OCI-LY1 (cell line): ENCODE measurements around the gene BTN1A1.
"Not testable (repeated sequence)": the region's sequence is repeated elsewhere in the genome, so short reads cannot be mapped to it uniquely, and the experiment has no call there.

Experiments used
- H2AFZ ChIP-seq: fragments of 200-600 bp; sonication (generic), shearing (Covaris generic); 2 replicates; pipeline ENCODE4 v1.6.0; 2014; ENCODE audit warnings: antibody characterized with exemption, mild to moderate bottlenecking, low read length
- H3F3A ChIP-seq: fragments of 200-600 bp; sonication (generic), shearing (Covaris generic); 2 replicates; pipeline ENCODE4 v1.6.0; 2014; ENCODE audit warnings: mild to moderate bottlenecking, antibody characterized with exemption, low read length, moderate library complexity; ENCODE audit not compliant: insufficient read depth
- H3K27ac ChIP-seq: fragments of 200-600 bp; sonication (generic); 2 replicates; pipeline ENCODE4 v1.5.1; 2014; ENCODE audit warnings: low read length, mixed run types, mild to moderate bottlenecking, low read depth; ENCODE audit not compliant: poor library complexity, severe bottlenecking
- H3K27me3 ChIP-seq: fragments of 200-600 bp; sonication (generic); 2 replicates; pipeline ENCODE4 v1.6.0; 2014; ENCODE audit warnings: antibody characterized with exemption, mild to moderate bottlenecking, low read length, moderate library complexity; ENCODE audit not compliant: insufficient read depth
- H3K36me3 ChIP-seq: fragments of 200-600 bp; sonication (generic); 2 replicates; pipeline ENCODE4 v1.6.1; 2014; ENCODE audit warnings: mild to moderate bottlenecking, antibody characterized with exemption, low read length, moderate library complexity, mixed read lengths; ENCODE audit not compliant: insufficient read depth
- H3K4me1 ChIP-seq: fragments of 200-600 bp; sonication (generic); 2 replicates; pipeline ENCODE4 v1.5.1; 2014; ENCODE audit warnings: mild to moderate bottlenecking, low read length, moderate library complexity; ENCODE audit not compliant: insufficient read depth, severe bottlenecking
- H3K4me2 ChIP-seq: fragments of 200-600 bp; sonication (generic), shearing (Covaris generic); 2 replicates; pipeline ENCODE4 v1.6.1; 2014; ENCODE audit warnings: low read length
- H3K4me3 ChIP-seq: fragments of 200-600 bp; sonication (generic); 2 replicates; pipeline ENCODE4 v1.5.1; 2014; ENCODE audit warnings: low read length, low read depth, mild to moderate bottlenecking, mixed read lengths; ENCODE audit not compliant: poor library complexity, severe bottlenecking
- H3K79me2 ChIP-seq: fragments of 200-600 bp; shearing (Covaris generic); 2 replicates; pipeline ENCODE4 v1.6.1; 2016; ENCODE audit warnings: mixed run types, low read length, mixed read lengths; ENCODE audit not compliant: insufficient read depth
- H3K9ac ChIP-seq: fragments of 200-600 bp; sonication (generic), shearing (Covaris generic); 2 replicates; pipeline ENCODE4 v1.6.1; 2014; ENCODE audit warnings: mild to moderate bottlenecking, low read length, mixed read lengths
- H3K9me2 ChIP-seq: fragments of 200-600 bp; sonication (generic), shearing (Covaris generic); 2 replicates; pipeline ENCODE4 v1.6.1; 2014; ENCODE audit warnings: low read depth, mild to moderate bottlenecking, low read length, mixed read lengths
- H3K9me3 ChIP-seq: fragments of 200-600 bp; shearing (Covaris generic); 2 replicates; pipeline ENCODE4 v1.6.1; 2014; ENCODE audit warnings: low read length, mixed read lengths
- H4K20me1 ChIP-seq: fragments of 200-600 bp; sonication (generic), shearing (Covaris generic); 2 replicates; pipeline ENCODE4 v1.6.0; 2016; ENCODE audit warnings: mild to moderate bottlenecking, low read length; ENCODE audit not compliant: insufficient read depth
- EZH2 ChIP-seq: fragments of 200-600 bp; sonication (generic), shearing (Covaris generic); IDR thresholded peaks from 2 replicates; pipeline ENCODE4 v1.8.0; 2017; ENCODE audit warnings: borderline replicate concordance, mixed run types, mild to moderate bottlenecking, antibody characterized with exemption, low read length, moderate library complexity, mixed read lengths
- TF ChIP-seq, protein P1 (sequence below): fragments of 200-600 bp; sonication (generic), shearing (Covaris generic); IDR thresholded peaks from 2 replicates; pipeline ENCODE4 v1.5.1; 2017; ENCODE audit warnings: mild to moderate bottlenecking, antibody characterized with exemption, low read length, moderate library complexity, mixed read lengths

BTN1A1 gene

DNA sequence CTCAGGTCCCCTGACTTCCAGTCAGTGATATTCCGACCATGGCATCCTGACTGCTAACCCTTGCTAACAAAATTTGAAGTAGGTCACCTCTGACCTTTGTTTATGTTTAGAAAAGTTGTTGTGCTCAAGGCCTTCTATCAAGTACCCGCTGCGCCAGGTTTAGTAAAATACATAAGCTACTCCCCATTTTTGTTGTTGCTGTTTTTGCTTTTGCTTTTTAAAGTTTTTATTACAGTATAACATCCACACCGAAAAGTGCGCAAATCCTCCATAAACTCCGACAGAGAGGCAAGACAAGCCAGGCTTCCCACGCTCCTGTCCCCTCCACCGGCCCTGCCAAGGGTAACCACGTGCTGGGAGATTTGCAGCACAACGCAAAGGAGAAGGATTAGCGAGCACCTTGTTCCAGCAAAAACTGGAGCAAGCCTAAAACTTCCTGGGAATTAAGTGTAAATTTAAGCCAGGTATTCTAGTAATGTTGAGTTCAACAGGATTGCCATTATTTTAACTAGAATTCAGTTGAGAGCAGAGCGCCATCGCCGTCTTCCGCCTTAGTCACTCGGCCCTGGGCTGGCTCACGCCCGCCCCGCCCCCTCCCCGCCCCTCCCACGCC lies 20.2 kb downstream of the BTN1A1 start:
- Histone ChIP-seq H3K4me3 (peak overlapping the region; percentile 58), H3K9me3 (no peaks in the 10 kb centered on the region), H4K20me1 (no peaks in the 10 kb centered on the region), H3K9ac (peak overlapping the region; percentile 70), H3K27ac (peak overlapping the region; percentile 83), H3F3A (no peaks in the 10 kb centered on the region), H2AFZ (no peak overlapping the region), H3K36me3 (no peaks in the 10 kb centered on the region), H3K4me1 (peaks cover 44% of the 10 kb centered on the region), H3K79me2 (no peaks in the 10 kb centered on the region), H3K9me2 (no peaks in the 10 kb centered on the region), H3K4me2 (peak overlapping the region; percentile 77), H3K27me3 (no peaks in the 10 kb centered on the region)
- no peak for TF ChIP-seq EZH2
- TF ChIP-seq, protein P1, sequence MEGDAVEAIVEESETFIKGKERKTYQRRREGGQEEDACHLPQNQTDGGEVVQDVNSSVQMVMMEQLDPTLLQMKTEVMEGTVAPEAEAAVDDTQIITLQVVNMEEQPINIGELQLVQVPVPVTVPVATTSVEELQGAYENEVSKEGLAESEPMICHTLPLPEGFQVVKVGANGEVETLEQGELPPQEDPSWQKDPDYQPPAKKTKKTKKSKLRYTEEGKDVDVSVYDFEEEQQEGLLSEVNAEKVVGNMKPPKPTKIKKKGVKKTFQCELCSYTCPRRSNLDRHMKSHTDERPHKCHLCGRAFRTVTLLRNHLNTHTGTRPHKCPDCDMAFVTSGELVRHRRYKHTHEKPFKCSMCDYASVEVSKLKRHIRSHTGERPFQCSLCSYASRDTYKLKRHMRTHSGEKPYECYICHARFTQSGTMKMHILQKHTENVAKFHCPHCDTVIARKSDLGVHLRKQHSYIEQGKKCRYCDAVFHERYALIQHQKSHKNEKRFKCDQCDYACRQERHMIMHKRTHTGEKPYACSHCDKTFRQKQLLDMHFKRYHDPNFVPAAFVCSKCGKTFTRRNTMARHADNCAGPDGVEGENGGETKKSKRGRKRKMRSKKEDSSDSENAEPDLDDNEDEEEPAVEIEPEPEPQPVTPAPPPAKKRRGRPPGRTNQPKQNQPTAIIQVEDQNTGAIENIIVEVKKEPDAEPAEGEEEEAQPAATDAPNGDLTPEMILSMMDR: no peak

DNA sequence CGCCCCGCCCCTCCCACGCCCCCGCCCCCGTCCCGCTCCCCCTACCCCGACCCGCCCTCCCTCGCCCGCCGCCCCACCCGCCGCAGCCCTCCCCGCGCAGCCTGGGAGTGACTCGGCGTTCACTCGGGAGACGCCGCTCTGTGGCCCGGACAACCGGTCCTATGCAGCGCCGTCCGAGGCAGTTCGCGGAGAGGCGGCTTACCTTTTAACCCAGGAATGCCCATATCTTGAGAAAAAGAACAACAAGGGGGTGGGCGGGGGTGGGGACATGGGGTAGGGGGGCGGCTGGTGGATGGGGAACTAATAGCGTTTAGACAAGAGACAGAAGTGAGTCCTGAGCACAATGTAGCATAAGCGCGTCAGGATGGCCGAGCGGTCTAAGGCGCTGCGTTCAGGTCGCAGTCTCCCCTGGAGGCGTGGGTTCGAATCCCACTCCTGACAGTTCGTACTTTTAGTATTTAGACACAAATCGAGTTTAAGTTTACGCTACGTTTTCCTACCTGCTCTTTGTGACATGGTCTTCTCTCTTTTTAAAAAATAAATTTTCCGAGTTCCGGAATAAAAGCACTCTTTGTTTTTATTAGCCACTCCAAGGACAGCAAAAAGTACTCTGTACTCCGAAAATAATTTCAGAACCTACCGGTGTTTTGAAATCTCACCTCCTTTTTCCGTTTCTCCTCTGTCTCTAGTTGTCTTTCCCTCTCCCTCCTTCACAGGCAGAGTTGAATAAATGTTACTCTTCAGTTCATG lies 20.9 kb downstream of the BTN1A1 start:
- Histone ChIP-seq H3K9me3 (no peaks in the 10 kb centered on the region), H3K4me2 (peak overlapping the region; percentile 81), H3K79me2 (no peaks in the 10 kb centered on the region), H3F3A (no peaks in the 10 kb centered on the region), H3K4me3 (peak overlapping the region; percentile 69), H3K27ac (peak overlapping the region; percentile 92), H3K4me1 (peaks cover 44% of the 10 kb centered on the region), H4K20me1 (no peaks in the 10 kb centered on the region), H3K27me3 (no peaks in the 10 kb centered on the region), H3K9ac (peak overlapping the region; percentile 83), H2AFZ (no peak overlapping the region), H3K9me2 (no peaks in the 10 kb centered on the region), H3K36me3 (no peaks in the 10 kb centered on the region)
- TF ChIP-seq, protein P1: no peak
- TF ChIP-seq EZH2: no peak

DNA sequence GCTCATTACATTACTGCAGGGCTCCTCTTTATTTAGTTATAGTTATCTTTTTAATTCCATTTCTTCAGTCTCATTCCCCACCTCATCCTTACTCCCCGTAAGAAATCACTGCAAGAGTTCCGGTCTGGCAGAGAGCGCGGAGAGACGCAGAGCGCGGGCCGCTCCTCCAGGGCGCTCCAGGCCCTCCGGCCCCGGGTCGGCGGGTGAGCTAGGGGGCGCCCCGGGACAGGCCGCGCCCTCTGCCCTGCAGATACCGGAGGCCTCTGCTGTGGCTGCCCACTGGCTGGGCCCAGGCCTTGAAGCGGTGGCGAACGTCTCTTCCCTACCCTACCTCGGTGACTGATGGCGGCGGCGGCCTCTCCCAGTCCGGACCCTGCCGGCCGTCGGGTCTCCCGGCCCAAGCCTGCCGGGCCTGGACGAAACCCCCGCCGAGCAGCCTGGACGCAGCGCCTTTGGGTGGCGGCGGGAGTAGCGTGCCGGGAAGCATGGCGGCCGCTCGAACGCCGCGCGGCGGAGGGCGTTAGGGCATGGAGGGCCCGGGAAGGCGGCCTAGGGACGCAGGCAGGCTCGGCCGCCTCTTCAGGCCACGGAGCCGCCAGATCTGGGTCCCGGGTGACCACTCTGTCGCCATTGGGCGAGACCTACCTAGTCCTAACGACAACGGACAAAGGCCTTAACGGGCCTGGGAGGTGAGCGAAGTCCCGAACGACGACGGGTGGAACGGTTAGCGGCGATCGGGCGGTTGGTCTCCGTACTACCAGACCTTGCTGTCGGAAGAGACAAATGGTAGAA lies 21.7 kb downstream of the BTN1A1 start:
- peaks cover 44% of the 10 kb centered on the region for H3K4me1 ChIP-seq
- H3K4me2 ChIP-seq: peak overlapping the region; percentile 81
- TF ChIP-seq, protein P1: peak; percentile 63
- TF ChIP-seq EZH2: no peak
- no peaks in the 10 kb centered on the region for H3K36me3 ChIP-seq
- no peaks in the 10 kb centered on the region for H3F3A ChIP-seq
- H4K20me1 ChIP-seq: no peaks in the 10 kb centered on the region
- no peaks in the 10 kb centered on the region for H3K9me3 ChIP-seq
- H3K27me3 ChIP-seq: no peaks in the 10 kb centered on the region
- H3K9ac ChIP-seq: peak overlapping the region; percentile 83
- no peaks in the 10 kb centered on the region for H3K79me2 ChIP-seq
- peak overlapping the region; percentile 69 for H3K4me3 ChIP-seq
- no peaks in the 10 kb centered on the region for H3K9me2 ChIP-seq
- no peak overlapping the region for H2AFZ ChIP-seq
- peak overlapping the region; percentile 92 for H3K27ac ChIP-seq

DNA sequence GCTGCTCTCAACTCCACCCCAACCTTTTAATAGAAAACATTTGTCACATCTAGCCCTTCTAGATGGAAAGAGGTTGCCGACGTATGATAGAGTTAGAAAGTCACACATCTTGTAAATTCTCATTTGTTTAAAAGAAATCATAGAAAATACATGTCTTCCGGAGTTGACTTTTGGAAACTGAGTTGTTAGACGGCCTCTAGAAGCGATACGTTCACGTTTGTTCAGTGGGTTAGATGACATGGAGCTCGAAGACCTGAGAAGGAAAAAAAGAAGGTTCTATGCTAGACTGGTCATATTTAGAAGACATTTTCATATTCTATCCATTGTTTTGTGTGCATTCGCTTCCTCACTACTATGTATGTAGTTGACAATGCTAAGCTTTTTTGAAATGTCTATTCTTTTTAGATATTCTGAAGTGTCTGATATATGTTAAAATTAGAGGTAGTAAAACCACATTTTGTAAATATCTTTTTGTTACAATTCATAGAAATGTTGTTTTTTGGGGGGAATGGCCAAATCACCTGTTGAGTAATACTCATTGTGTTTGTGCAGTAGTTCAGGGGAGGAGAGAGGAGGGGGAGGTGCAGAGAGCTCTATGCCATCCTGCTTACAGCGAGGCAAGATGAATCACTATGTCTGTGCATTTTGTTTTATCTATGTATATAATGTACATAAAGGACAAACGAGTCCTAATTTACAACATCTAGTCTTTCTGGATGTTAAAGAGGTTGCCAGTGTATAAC lies 22.6 kb downstream of the BTN1A1 start:
- Histone ChIP-seq H3K4me1 (peaks cover 44% of the 10 kb centered on the region), H3K9ac (peak overlapping the region; percentile 83), H2AFZ (0 out of 2 replicates have a peak overlapping the region, but pooled peaks have one; percentile 19), H3K4me3 (peak overlapping the region; percentile 69), H3K4me2 (peak overlapping the region; percentile 81), H3K27ac (peak overlapping the region; percentile 92)
- H3K9me2 ChIP-seq, H3K9me3 ChIP-seq, H4K20me1 ChIP-seq, H3K27me3 ChIP-seq, H3K36me3 ChIP-seq, H3K79me2 ChIP-seq, H3F3A ChIP-seq: not testable (repeated sequence)
